GM12878 (cell line): ENCODE data around the gene COQ6. TPM values are rescaled to one million over a fixed set of nuclear protein-coding genes. Genes with fewer than 3 reads are reported as not detected.

Experiments used
- BHLHE40 ChIP-seq, 2 experiments: fragments of 450-650 bp in 1 of 2; IDR thresholded peaks; 2 replicates each; pipeline ENCODE4 v1.6.1; 2011 to 2017; ENCODE audit warnings: low read depth in 2 of 2, borderline replicate concordance in 1 of 2, improper control_type of control experiment in 1 of 2, low read length in 1 of 2, mild to moderate bottlenecking in 1 of 2
- CEBPB ChIP-seq, 2 experiments: fragments of 150-350 bp in 1 of 2; IDR thresholded peaks; 2 replicates each; pipeline ENCODE4 v1.6.1; 2012 to 2014; ENCODE audit warnings: low read depth in 2 of 2, low read length in 2 of 2, borderline replicate concordance in 1 of 2, inconsistent platforms in 1 of 2
- CREM ChIP-seq: IDR thresholded peaks from 2 replicates; pipeline ENCODE4 v1.6.1; 2014; ENCODE audit warnings: antibody characterized with exemption, low read depth
- ETV6 ChIP-seq, 2 experiments: fragments of 450-650 bp in 1 of 2; IDR thresholded peaks in 1 of 2; conservative IDR thresholded peaks in 1 of 2; 2 replicates each; pipeline ENCODE4 v1.6.1; 2014; ENCODE audit warnings: antibody characterized with exemption in 1 of 2, borderline replicate concordance in 1 of 2, low read depth in 1 of 2, mild to moderate bottlenecking in 1 of 2, moderate library complexity in 1 of 2
- HDGF ChIP-seq: fragments of 450-650 bp; IDR thresholded peaks from 2 replicates; pipeline ENCODE4 v1.6.1; 2016; ENCODE audit warnings: antibody characterized with exemption
- MEF2A ChIP-seq: IDR thresholded peaks from 2 replicates; pipeline ENCODE4 v1.6.1; 2011; ENCODE audit warnings: low read depth, mild to moderate bottlenecking, low read length, moderate library complexity; ENCODE audit not compliant: insufficient read depth
- NBN ChIP-seq: fragments of 450-650 bp; IDR thresholded peaks from 2 replicates; pipeline ENCODE4 v1.6.1; 2016
- NR2C1 ChIP-seq: fragments of 450-650 bp; IDR thresholded peaks from 2 replicates; pipeline ENCODE4 v1.6.1; 2017; ENCODE audit warnings: antibody characterized with exemption, mild to moderate bottlenecking, moderate library complexity
- NR2F1 ChIP-seq: fragments of 450-650 bp; conservative IDR thresholded peaks from 2 replicates; pipeline ENCODE4 v1.6.1; 2017; ENCODE audit warnings: mild to moderate bottlenecking
- PRDM15 ChIP-seq: fragments of 450-650 bp; formaldehyde crosslinking; IDR thresholded peaks from 2 replicates; pipeline ENCODE4 v1.4.0; 2020; ENCODE audit warnings: mild to moderate bottlenecking, moderate library complexity
- SP1 ChIP-seq: IDR thresholded peaks from one replicate; pipeline ENCODE4 v1.6.1; 2011; ENCODE audit warnings: low read depth, low read length
- SREBF2 ChIP-seq: IDR thresholded peaks from 2 replicates; pipeline ENCODE4 v1.6.1; 2012; ENCODE audit warnings: mild to moderate bottlenecking, low read length
- ZNF207 ChIP-seq: fragments of 450-650 bp; IDR thresholded peaks from 2 replicates; pipeline ENCODE4 v1.6.1; 2014; ENCODE audit warnings: antibody characterized with exemption, mild to moderate bottlenecking, borderline replicate concordance
- polyA plus RNA-seq, 11 experiments: library from polyadenylated mRNA; depleted of rRNA in 4 of 11; unstranded in 6 of 11; stranded (reverse) in 5 of 11; fragments of >200 nt; fragmentation: Nextera tagmentation in 4 of 11; fragmentation: Illumina TruSeq in 1 of 11; extraction: Ambion mirVana in 4 of 11; extraction: Trizol in 1 of 11; gene quantifications; 1 replicate in 1 of 11; 2 replicates in 10 of 11; pipeline versions ENCODE4 v1.2.1 to v1.2.3, GENCODE V29; 2011 to 2016; ENCODE audit warnings: inconsistent platforms in 2 of 11, missing spikeins in 2 of 11, low read depth in 1 of 11
- total RNA-seq, 4 experiments: library from RNA; depleted of rRNA in 3 of 4; stranded (reverse); fragments of >200 nt in 3 of 4; fragmentation: Illumina TruSeq in 1 of 4; extraction: Trizol in 1 of 4; gene quantifications; 2 replicates each; pipeline versions ENCODE4 v1.2.1 to v1.2.3, GENCODE V29; 2013 to 2021
- TF ChIP-seq, protein P1 (sequence below): fragments of 450-650 bp; IDR thresholded peaks from 2 replicates; pipeline ENCODE4 v1.6.1; 2018; ENCODE audit warnings: borderline replicate concordance, mild to moderate bottlenecking; ENCODE audit not compliant: partially characterized antibody

COQ6 gene
- total and polyA plus RNA-seq, 10 of the 15 experiments (the other 5 are each of a cell fraction or from before 2014, with no cell fraction given): 5.4 to 45.5 (median 19.1) TPM

- TF ChIP-seq, protein P1, sequence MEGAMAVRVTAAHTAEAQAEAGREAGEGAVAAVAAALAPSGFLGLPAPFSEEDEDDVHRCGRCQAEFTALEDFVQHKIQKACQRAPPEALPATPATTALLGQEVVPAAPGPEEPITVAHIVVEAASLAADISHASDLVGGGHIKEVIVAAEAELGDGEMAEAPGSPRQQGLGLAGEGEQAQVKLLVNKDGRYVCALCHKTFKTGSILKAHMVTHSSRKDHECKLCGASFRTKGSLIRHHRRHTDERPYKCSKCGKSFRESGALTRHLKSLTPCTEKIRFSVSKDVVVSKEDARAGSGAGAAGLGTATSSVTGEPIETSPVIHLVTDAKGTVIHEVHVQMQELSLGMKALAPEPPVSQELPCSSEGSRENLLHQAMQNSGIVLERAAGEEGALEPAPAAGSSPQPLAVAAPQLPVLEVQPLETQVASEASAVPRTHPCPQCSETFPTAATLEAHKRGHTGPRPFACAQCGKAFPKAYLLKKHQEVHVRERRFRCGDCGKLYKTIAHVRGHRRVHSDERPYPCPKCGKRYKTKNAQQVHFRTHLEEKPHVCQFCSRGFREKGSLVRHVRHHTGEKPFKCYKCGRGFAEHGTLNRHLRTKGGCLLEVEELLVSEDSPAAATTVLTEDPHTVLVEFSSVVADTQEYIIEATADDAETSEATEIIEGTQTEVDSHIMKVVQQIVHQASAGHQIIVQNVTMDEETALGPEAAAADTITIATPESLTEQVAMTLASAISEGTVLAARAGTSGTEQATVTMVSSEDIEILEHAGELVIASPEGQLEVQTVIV: no peak
- TF ChIP-seq NBN: no peak
- TF ChIP-seq NR2C1: no peak
- no peak for TF ChIP-seq PRDM15 (CRISPR knock-in tag)
- no peak for TF ChIP-seq HDGF
- TF ChIP-seq SP1: no peak
- no peak for TF ChIP-seq CEBPB (IDR thresholded peaks at IDR 0.05; ENCODE audit: borderline replicate concordance in 1 of 2, low read depth in 2 of 2, low read length in 2 of 2)
- TF ChIP-seq ZNF207: no peak
- no peak for TF ChIP-seq NR2F1
- TF ChIP-seq ETV6 (conservative IDR thresholded peaks at IDR 0.05 in 1 of 2, IDR thresholded peaks at IDR 0.05 in 1 of 2; ENCODE audit: borderline replicate concordance in 1 of 2, low read depth in 1 of 2): no peak
- TF ChIP-seq CREM: no peak
- no peak for TF ChIP-seq BHLHE40 (IDR thresholded peaks at IDR 0.05; ENCODE audit: borderline replicate concordance in 1 of 2, low read depth in 2 of 2, low read length in 1 of 2)
- no peak for TF ChIP-seq SREBF2
- TF ChIP-seq MEF2A: no peak
Measured at GRCh38 chr14:73977896-73978295, 27.8 kb downstream of the COQ6 start (continued).
